ENCODE measurements around the gene CFAP61.

Gene CFAP61

GRCh38 chr20:20371681-20372080, 319.3 kb downstream of the CFAP61 start:
- Histone ChIP-seq H3K9ac (ENCODE audit: low read length) (no peak overlapping the region), H3F3A (ENCODE audit: insufficient read depth) (no peaks in the 10 kb centered on the region), H3K4me2 (ENCODE audit: low read depth, low read length, poor library complexity, severe bottlenecking) (no peak overlapping the region), H3K27me3 (ENCODE audit: low read length) (peaks cover 3% of the 10 kb centered on the region; the same call in 1 of the 2 replicates), H3K27ac (ENCODE audit: low read depth, low read length) (no peak overlapping the region), H3K79me2 (ENCODE audit: insufficient read depth, low read length) (no peaks in the 10 kb centered on the region), H3K9me2 (replicated peaks; ENCODE audit: insufficient read depth, low read length) (no peaks in the 10 kb centered on the region), H3K9me3 (ENCODE audit: insufficient read depth, low read length) (no peaks in the 10 kb centered on the region), H3K36me3 (ENCODE audit: low read length) (no peaks in the 10 kb centered on the region), H4K20me1 (ENCODE audit: low read depth, low read length) (no peaks in the 10 kb centered on the region; the same call in 1 of the 2 replicates), H3K4me3 (ENCODE audit: insufficient read depth, low read length, poor library complexity, severe bottlenecking) (no peak overlapping the region), H2AFZ (ENCODE audit: low read depth, low read length, severe bottlenecking) (no peak overlapping the region)
- TF ChIP-seq, protein P1, sequence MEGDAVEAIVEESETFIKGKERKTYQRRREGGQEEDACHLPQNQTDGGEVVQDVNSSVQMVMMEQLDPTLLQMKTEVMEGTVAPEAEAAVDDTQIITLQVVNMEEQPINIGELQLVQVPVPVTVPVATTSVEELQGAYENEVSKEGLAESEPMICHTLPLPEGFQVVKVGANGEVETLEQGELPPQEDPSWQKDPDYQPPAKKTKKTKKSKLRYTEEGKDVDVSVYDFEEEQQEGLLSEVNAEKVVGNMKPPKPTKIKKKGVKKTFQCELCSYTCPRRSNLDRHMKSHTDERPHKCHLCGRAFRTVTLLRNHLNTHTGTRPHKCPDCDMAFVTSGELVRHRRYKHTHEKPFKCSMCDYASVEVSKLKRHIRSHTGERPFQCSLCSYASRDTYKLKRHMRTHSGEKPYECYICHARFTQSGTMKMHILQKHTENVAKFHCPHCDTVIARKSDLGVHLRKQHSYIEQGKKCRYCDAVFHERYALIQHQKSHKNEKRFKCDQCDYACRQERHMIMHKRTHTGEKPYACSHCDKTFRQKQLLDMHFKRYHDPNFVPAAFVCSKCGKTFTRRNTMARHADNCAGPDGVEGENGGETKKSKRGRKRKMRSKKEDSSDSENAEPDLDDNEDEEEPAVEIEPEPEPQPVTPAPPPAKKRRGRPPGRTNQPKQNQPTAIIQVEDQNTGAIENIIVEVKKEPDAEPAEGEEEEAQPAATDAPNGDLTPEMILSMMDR (IDR thresholded peaks at IDR 0.05; ENCODE audit: insufficient read depth, low read length, poor library complexity, severe bottlenecking) = no peak
- no peak for TF ChIP-seq EZH2phosphoT487 (conservative IDR thresholded peaks at IDR 0.05; ENCODE audit: low read length)

- no peak overlapping the region for H2AFZ ChIP-seq (ENCODE audit: low read depth, low read length, severe bottlenecking)
- TF ChIP-seq, protein P1 (IDR thresholded peaks at IDR 0.05; ENCODE audit: insufficient read depth, low read length, poor library complexity, severe bottlenecking) = no peak
- TF ChIP-seq EZH2phosphoT487 (conservative IDR thresholded peaks at IDR 0.05; ENCODE audit: low read length) = no peak
These were observed 320.8 kb downstream of the CFAP61 start for GRCh38 chr20:20373091-20373571.

GRCh38 chr20:20375862-20376261, 323.5 kb downstream of the CFAP61 start:
- H3K27me3 ChIP-seq (ENCODE audit: low read length) = peaks cover 3% of the 10 kb centered on the region; the same call in 1 of the 2 replicates
- no peak overlapping the region for H3K4me3 ChIP-seq (ENCODE audit: insufficient read depth, low read length, poor library complexity, severe bottlenecking)
- H3K36me3 ChIP-seq (ENCODE audit: low read length) = no peaks in the 10 kb centered on the region
- peaks cover 4% of the 10 kb centered on the region; the same call in 1 of the 2 replicates for H3K9me3 ChIP-seq (ENCODE audit: insufficient read depth, low read length)
- H4K20me1 ChIP-seq (ENCODE audit: low read depth, low read length) = no peaks in the 10 kb centered on the region
- H3F3A ChIP-seq (ENCODE audit: insufficient read depth) = no peaks in the 10 kb centered on the region
- H3K79me2 ChIP-seq (ENCODE audit: insufficient read depth, low read length) = no peaks in the 10 kb centered on the region
- no peak overlapping the region for H2AFZ ChIP-seq (ENCODE audit: low read depth, low read length, severe bottlenecking)
- TF ChIP-seq, protein P1 (IDR thresholded peaks at IDR 0.05; ENCODE audit: insufficient read depth, low read length, poor library complexity, severe bottlenecking) = no peak
- no peak for TF ChIP-seq EZH2phosphoT487 (conservative IDR thresholded peaks at IDR 0.05; ENCODE audit: low read length)
- H3K9me2 ChIP-seq (replicated peaks; ENCODE audit: insufficient read depth, low read length) = no peaks in the 10 kb centered on the region
- no peak overlapping the region for H3K4me2 ChIP-seq (ENCODE audit: low read depth, low read length, poor library complexity, severe bottlenecking)
- H3K9ac ChIP-seq (ENCODE audit: low read length) = no peak overlapping the region
- no peak overlapping the region for H3K27ac ChIP-seq (ENCODE audit: low read depth, low read length)

More at GRCh38 chr20:20373091-20373571, 320.8 kb downstream of the CFAP61 start:
- H3K9me3 ChIP-seq (ENCODE audit: insufficient read depth, low read length) = no peaks in the 10 kb centered on the region
- no peaks in the 10 kb centered on the region for H3K79me2 ChIP-seq (ENCODE audit: insufficient read depth, low read length)
- no peaks in the 10 kb centered on the region for H3K9me2 ChIP-seq (replicated peaks; ENCODE audit: insufficient read depth, low read length)
- no peak overlapping the region for H3K27ac ChIP-seq (ENCODE audit: low read depth, low read length)
- H3K4me3 ChIP-seq (ENCODE audit: insufficient read depth, low read length, poor library complexity, severe bottlenecking) = no peak overlapping the region
- H3K27me3 ChIP-seq (ENCODE audit: low read length) = peaks cover 3% of the 10 kb centered on the region; the same call in 1 of the 2 replicates
- no peaks in the 10 kb centered on the region for H3F3A ChIP-seq (ENCODE audit: insufficient read depth)
- no peaks in the 10 kb centered on the region for H3K36me3 ChIP-seq (ENCODE audit: low read length)
- no peak overlapping the region for H3K4me2 ChIP-seq (ENCODE audit: low read depth, low read length, poor library complexity, severe bottlenecking)
- H4K20me1 ChIP-seq (ENCODE audit: low read depth, low read length) = no peaks in the 10 kb centered on the region; the same call in 1 of the 2 replicates
- no peak overlapping the region for H3K9ac ChIP-seq (ENCODE audit: low read length)
